Astrocyte (in vitro differentiated cells and primary cell): ENCODE measurements around the gene KLHL22.

Experiments used
- EZH2 ChIP-seq: IDR thresholded peaks from 2 replicates; pipeline ENCODE4 v1.6.1; 2012; ENCODE audit warnings: mild to moderate bottlenecking, low read length, inconsistent platforms; ENCODE audit not compliant: insufficient read depth
- TF ChIP-seq, protein P1 (sequence below): IDR thresholded peaks from 2 replicates; pipeline ENCODE4 v1.5.1; 2011; ENCODE audit warnings: low read depth, mild to moderate bottlenecking, inconsistent platforms, low read length, moderate library complexity; ENCODE audit not compliant: insufficient read depth

DNA sequence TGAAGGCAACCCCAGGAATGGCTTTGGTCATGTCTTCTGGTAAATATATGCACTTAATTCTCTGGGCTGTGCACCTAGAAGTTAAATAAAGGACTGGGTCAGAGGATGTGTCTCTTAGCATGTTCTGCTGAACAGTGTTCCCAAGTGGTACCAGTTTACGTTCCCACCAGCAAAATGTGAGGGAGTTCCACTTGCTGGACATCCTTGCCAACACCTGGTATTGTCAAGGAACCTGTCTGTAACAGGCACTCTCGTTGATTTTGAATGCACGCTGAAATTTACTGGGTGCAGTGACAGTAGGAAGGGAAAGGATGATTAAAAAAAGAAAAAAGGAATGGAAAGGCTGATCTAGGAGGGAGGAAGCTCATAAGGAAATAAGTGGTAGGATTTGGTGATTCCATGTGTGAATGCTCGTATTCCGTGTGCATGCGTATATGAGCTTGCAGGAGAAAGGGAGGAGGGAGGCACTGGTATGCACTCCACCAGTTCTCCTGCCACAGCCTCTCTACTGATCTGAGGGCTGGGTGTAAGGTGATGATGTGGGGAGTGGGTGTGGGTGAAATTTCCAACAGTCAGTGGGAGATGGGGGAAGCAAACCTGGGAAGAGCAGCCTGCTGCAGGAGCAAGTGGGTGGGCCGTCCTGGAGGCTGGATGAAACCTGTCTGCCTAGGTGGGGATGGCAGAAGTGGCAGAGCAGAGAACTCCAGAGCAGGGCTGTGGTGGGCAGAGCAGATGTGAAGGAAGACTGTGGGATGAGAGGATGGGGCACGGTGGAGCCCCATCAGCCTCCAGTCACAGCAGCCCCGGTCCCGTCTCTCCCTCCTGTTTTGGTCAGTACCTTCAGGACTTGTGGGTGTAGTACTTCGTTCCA, 26.8 kb upstream of the KLHL22 start:
- TF ChIP-seq EZH2 = no peak
- TF ChIP-seq, protein P1, sequence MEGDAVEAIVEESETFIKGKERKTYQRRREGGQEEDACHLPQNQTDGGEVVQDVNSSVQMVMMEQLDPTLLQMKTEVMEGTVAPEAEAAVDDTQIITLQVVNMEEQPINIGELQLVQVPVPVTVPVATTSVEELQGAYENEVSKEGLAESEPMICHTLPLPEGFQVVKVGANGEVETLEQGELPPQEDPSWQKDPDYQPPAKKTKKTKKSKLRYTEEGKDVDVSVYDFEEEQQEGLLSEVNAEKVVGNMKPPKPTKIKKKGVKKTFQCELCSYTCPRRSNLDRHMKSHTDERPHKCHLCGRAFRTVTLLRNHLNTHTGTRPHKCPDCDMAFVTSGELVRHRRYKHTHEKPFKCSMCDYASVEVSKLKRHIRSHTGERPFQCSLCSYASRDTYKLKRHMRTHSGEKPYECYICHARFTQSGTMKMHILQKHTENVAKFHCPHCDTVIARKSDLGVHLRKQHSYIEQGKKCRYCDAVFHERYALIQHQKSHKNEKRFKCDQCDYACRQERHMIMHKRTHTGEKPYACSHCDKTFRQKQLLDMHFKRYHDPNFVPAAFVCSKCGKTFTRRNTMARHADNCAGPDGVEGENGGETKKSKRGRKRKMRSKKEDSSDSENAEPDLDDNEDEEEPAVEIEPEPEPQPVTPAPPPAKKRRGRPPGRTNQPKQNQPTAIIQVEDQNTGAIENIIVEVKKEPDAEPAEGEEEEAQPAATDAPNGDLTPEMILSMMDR = no peak
